Mucosa of descending colon (tissue), 3 donors: ENCODE results near the gene CRIP3. TPM values are rescaled to one million over a fixed set of nuclear protein-coding genes. Genes with fewer than 3 reads are reported as not detected.
A peak's percentile ranks its signal among the peaks of the same experiment; 100 is the strongest.

ENCODE experiments used
- ATAC-seq: fragments of 200-7000 bp; cut with Tn5 transposase; one replicate; pipeline ENCODE4 v1.9.1; 2020; ENCODE audit warnings: mild to moderate bottlenecking, moderate library complexity
- DNase-seq, 3 donors: peaks; one replicate each; pipeline ENCODE4 v3.0.0-alpha.2; 2020
- H3K36me3 ChIP-seq: fragments of 200-600 bp; one replicate; pipeline ENCODE4 v1.8.0; 2021; ENCODE audit warnings: low read depth, mild to moderate bottlenecking
- H3K4me1 ChIP-seq: fragments of 200-600 bp; one replicate; pipeline ENCODE4 v1.8.0; 2021; ENCODE audit warnings: low read depth, mild to moderate bottlenecking
- H3K4me3 ChIP-seq: fragments of 200-600 bp; one replicate; pipeline ENCODE4 v1.8.0; 2021; ENCODE audit warnings: mild to moderate bottlenecking
- H3K9me3 ChIP-seq: fragments of 200-600 bp; one replicate; pipeline ENCODE4 v1.8.0; 2021; ENCODE audit warnings: mild to moderate bottlenecking
- intact Hi-C, 2 donors: fragments of 100-400 bp; cut with DNase I in 1 of 2; cut with micrococcal nuclease in 1 of 2; formaldehyde crosslinking; loops; one replicate each; pipeline versions ENCODE4 v1.11.0 to v1.11.1; 2022; cut with DNase I, micrococcal nuclease
- total RNA-seq, 3 donors: library from RNA; stranded (reverse); fragmentation: NEBNext Ultra II Directional in 2 of 3; extraction: Animal tissue kit (Norgen Biotek cat#: 25700) in 2 of 3; gene quantifications; one replicate each; pipeline versions ENCODE4 v1.2.1 to v1.2.4, GENCODE V29; 2021 to 2023
- TF ChIP-seq, protein P1 (sequence below): fragments of 200-600 bp; IDR thresholded peaks from one replicate; pipeline ENCODE4 v1.8.0; 2022; ENCODE audit warnings: antibody characterized with exemption, mild to moderate bottlenecking
- donor health status: DM: no; HTN: no; CAD: no; lungs with moderate emphysema.
- donor health status: DM: no; HTN: no; CAD: no.
- donor health status: DM: no; HTN: yes; CAD: no.

The CRIP3 gene
- total RNA-seq, 3 donors from 2014 or later = 0.77 to 1.8 (median 1.3) TPM

DNA sequence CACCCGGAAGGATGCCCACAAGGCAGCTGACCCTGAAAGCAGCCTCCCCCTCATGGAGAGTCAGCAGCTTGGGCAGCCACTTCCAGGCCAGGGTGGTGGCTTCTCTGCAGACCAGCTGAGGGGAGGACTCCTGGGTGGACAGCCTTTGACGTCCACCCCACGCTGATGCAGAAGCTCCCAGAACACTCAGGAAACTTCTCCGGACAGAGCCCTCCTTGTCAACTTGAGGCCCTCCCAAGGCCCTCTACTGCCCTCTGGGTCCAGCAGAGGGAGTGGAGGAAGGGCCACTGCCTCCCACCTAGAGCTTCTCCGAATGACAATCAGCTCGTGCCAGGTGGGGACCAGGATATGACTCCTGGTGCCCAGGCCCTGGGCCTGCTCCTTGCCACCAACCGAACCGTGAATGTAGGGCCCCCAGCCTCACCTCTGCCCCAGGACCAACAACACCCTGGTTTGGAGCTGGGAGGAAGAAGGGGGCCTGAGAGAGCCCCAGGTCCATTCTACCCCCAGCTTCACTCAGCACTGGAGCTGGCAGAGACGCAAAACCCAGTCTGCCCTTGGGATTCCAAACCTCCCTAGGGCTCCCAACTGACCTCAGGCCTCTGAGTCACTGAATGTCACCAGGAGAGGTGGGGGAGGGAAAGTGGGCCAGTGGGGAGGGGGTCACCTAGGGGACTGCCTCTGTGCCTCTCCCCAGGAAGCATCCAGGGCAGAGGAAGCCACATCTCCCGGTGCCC is 21.5 kb downstream of the CRIP3 start:
- H3K4me1 ChIP-seq = peaks cover 15% of the 10 kb centered on the region
- ATAC-seq = peak; percentile 33
- no peaks in the 10 kb centered on the region for H3K36me3 ChIP-seq
- H3K4me3 ChIP-seq = no peak overlapping the region
- DNase-seq = peak in 1 of 3 donors; percentile 39
- TF ChIP-seq, protein P1, sequence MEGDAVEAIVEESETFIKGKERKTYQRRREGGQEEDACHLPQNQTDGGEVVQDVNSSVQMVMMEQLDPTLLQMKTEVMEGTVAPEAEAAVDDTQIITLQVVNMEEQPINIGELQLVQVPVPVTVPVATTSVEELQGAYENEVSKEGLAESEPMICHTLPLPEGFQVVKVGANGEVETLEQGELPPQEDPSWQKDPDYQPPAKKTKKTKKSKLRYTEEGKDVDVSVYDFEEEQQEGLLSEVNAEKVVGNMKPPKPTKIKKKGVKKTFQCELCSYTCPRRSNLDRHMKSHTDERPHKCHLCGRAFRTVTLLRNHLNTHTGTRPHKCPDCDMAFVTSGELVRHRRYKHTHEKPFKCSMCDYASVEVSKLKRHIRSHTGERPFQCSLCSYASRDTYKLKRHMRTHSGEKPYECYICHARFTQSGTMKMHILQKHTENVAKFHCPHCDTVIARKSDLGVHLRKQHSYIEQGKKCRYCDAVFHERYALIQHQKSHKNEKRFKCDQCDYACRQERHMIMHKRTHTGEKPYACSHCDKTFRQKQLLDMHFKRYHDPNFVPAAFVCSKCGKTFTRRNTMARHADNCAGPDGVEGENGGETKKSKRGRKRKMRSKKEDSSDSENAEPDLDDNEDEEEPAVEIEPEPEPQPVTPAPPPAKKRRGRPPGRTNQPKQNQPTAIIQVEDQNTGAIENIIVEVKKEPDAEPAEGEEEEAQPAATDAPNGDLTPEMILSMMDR = no peak
- intact Hi-C loops = no loop called here
- no peaks in the 10 kb centered on the region for H3K9me3 ChIP-seq

DNA sequence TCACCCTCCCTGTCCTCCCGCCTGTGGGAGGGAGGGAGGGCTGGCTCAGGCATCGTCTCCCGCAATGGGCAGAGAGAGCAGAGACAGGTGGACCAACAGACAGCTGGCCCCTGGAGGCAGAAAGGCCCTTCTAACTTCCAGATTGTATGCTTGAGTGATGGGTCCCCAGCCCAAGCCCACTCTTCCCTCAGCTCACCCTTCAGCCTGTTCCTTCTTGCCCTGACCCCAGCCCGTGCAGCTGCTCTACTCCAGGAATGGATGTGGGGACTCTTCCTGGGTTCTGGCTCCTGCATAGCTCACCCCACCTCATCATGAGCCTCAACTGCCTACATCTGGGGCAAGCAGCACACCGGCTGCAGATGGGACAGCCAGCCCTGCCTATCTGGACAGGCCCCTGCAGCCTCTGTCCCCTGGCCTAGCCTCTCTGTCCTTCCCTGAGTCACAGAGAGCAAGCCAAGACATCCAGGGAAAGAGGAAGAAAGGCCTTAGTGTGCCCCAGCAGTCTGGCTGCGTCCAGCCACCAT is 22.1 kb downstream of the CRIP3 start:
- H3K4me3 ChIP-seq = no peak overlapping the region
- H3K9me3 ChIP-seq = no peaks in the 10 kb centered on the region
- intact Hi-C loops = no loop called here
- DNase-seq (peak in 1 of 3 donors; percentile 34), ATAC-seq (no peak)
- peaks cover 10% of the 10 kb centered on the region for H3K4me1 ChIP-seq
- H3K36me3 ChIP-seq = no peaks in the 10 kb centered on the region
- TF ChIP-seq, protein P1 = no peak

DNA sequence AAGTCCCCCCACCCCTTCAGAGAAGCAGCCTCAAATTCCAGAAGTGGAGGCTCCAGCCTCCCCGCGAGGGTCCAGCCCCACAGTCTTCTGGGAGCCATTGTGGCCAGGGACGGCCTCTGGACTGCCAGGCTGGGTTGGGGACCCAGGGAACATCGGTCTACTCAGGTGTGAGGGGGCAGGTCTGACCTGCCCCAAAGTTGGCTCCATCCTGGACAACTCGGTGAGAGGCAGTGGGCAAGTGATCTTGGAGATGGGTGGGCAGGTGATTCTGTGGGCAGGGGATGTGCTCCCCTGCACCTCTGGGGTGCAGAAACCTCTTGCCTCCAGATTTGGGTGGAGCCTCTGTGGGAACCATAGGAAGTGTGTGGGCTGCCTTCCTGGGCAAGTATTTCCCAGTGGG is 22.8 kb downstream of the CRIP3 start:
- Histone ChIP-seq H3K4me1 (peaks cover 8% of the 10 kb centered on the region), H3K9me3 (no peaks in the 10 kb centered on the region), H3K36me3 (no peaks in the 10 kb centered on the region), H3K4me3 (no peak overlapping the region)
- no peak for ATAC-seq
- DNase-seq = peak in 1 of 3 donors; percentile 32
- TF ChIP-seq, protein P1 = no peak
- intact Hi-C loops = no loop called here

- H3K4me1 ChIP-seq = peaks cover 9% of the 10 kb centered on the region
These were observed 23.4 kb downstream of the CRIP3 start for GRCh38 chr6:43284991-43285781.

GRCh38 chr6:43283905-43284304 is 24.7 kb downstream of the CRIP3 start:
- Histone ChIP-seq H3K9me3 (no peaks in the 10 kb centered on the region), H3K4me1 (peaks cover 11% of the 10 kb centered on the region), H3K4me3 (no peak overlapping the region), H3K36me3 (no peaks in the 10 kb centered on the region)
- DNase-seq (peak in 1 of 3 donors; percentile 52), ATAC-seq (no peak)
- TF ChIP-seq, protein P1 = no peak
- intact Hi-C loops = no loop called here

More at GRCh38 chr6:43284991-43285781, 23.4 kb downstream of the CRIP3 start:
- H3K36me3 ChIP-seq = no peaks in the 10 kb centered on the region
- DNase-seq (peak in 1 of 3 donors; percentile 36), ATAC-seq (no peak)
- H3K9me3 ChIP-seq = no peaks in the 10 kb centered on the region
- intact Hi-C loops = no loop called here
- TF ChIP-seq, protein P1 = no peak
- no peak overlapping the region for H3K4me3 ChIP-seq
